Hepatocyte (in vitro differentiated cells): ENCODE results near the gene MAGEA11. TPM values are rescaled to one million over a fixed set of nuclear protein-coding genes. Genes with fewer than 3 reads are reported as not detected.

Experiments used
- DNase-seq: peaks from one replicate; pipeline ENCODE4 v3.0.0-alpha.2; 2016; ENCODE audit warnings: low spot score
- H2AFZ ChIP-seq: fragments of 200-600 bp; sonication (generic); 2 replicates; pipeline ENCODE4 v1.6.0; 2016; ENCODE audit warnings: antibody characterized with exemption, mild to moderate bottlenecking
- H3K27ac ChIP-seq: fragments of 200-600 bp; sonication (generic); 2 replicates; pipeline ENCODE4 v1.5.1; 2016; ENCODE audit warnings: mild to moderate bottlenecking
- H3K27me3 ChIP-seq: fragments of 200-600 bp; sonication (generic); 2 replicates; pipeline ENCODE4 v1.6.1; 2016
- H3K36me3 ChIP-seq: fragments of 200-600 bp; sonication (generic); replicated peaks from 2 replicates; pipeline ENCODE4 v1.5.1; 2016; ENCODE audit warnings: low read depth; ENCODE audit not compliant: insufficient read depth
- H3K4me1 ChIP-seq: fragments of 200-600 bp; sonication (generic); 2 replicates; pipeline ENCODE4 v1.5.1; 2016; ENCODE audit warnings: mild to moderate bottlenecking, moderate library complexity; ENCODE audit not compliant: insufficient read depth
- H3K4me2 ChIP-seq: fragments of 200-600 bp; sonication (generic); 2 replicates; pipeline ENCODE4 v1.6.0; 2016
- H3K4me3 ChIP-seq: fragments of 200-600 bp; sonication (generic); 2 replicates; pipeline ENCODE4 v1.5.1; 2016; ENCODE audit warnings: mild to moderate bottlenecking
- H3K79me2 ChIP-seq: fragments of 200-600 bp; sonication (generic); 2 replicates; pipeline ENCODE4 v1.6.0; 2017; ENCODE audit warnings: mild to moderate bottlenecking
- H3K9me2 ChIP-seq: fragments of 200-600 bp; sonication (generic); replicated peaks from 2 replicates; pipeline ENCODE4 v1.6.0; 2017; ENCODE audit warnings: mild to moderate bottlenecking; ENCODE audit not compliant: insufficient read depth
- H3K9me3 ChIP-seq: fragments of 200-600 bp; sonication (generic); 2 replicates; pipeline ENCODE4 v1.5.1; 2016; ENCODE audit warnings: low read depth, mild to moderate bottlenecking
- H4K20me1 ChIP-seq: fragments of 200-600 bp; sonication (generic); 2 replicates; pipeline ENCODE4 v1.6.0; 2016; ENCODE audit warnings: mild to moderate bottlenecking; ENCODE audit not compliant: insufficient read depth, poor library complexity, severe bottlenecking
- EZH2 ChIP-seq: fragments of 200-600 bp; sonication (generic); IDR thresholded peaks from 2 replicates; pipeline ENCODE4 v1.6.1; 2016; ENCODE audit warnings: antibody characterized with exemption, mild to moderate bottlenecking, borderline replicate concordance
- EZH2phosphoT487 ChIP-seq: fragments of 200-600 bp; sonication (generic); IDR thresholded peaks from one replicate; pipeline ENCODE4 v1.6.1; 2018; ENCODE audit warnings: antibody characterized with exemption, mild to moderate bottlenecking, low read depth, moderate library complexity; ENCODE audit not compliant: unreplicated experiment, severe bottlenecking
- WGBS: methylation state at CpG from one replicate; pipeline ENCODE4 v1.1.6; 2016; ENCODE audit warnings: low lambda C conversion rate; ENCODE audit errors: missing lambda C conversion rate; 5-methylcytosine and 5-hydroxymethylcytosine counted together
- polyA plus RNA-seq: library from polyadenylated mRNA; unstranded; fragments of >200 nt; fragmentation: Nextera tagmentation; extraction: Ambion mirVana; gene quantifications from 2 replicates; pipeline ENCODE4 v1.2.1, GENCODE V29; 2016
- total RNA-seq: library from RNA; depleted of rRNA; stranded (reverse); fragments of >200 nt; gene quantifications from 2 replicates; pipeline ENCODE4 v1.2.3, GENCODE V29; 2014
- TF ChIP-seq, protein P1 (sequence below): fragments of 200-600 bp; sonication (generic); IDR thresholded peaks from 2 replicates; pipeline ENCODE4 v1.5.1; 2016; ENCODE audit warnings: antibody characterized with exemption, mild to moderate bottlenecking; ENCODE audit not compliant: poor library complexity

Gene MAGEA11
- total and polyA plus RNA-seq, 2 experiments from 2014 or later: not detected

DNA sequence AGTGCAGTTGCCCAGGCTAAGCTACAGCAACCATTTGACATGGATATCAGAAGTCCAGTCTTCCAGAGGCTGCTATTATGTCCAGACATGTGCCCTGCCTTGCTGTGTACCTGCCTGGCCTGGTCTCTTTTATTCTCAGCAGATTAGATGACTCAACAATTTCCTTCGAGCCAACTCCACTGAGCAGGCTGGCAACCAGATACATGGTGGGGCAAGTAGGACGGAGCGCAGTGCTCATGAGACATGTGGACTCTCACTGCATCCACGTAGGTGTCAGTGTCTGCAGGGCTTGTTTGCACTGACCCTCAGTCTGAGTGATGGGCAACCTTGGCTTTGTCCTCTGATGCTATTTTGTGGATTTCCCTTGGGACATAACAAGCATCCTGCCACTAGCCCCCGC lies 7.2 kb upstream of the MAGEA11 start:
- no peak overlapping the region for H3K4me2 ChIP-seq
- no peak overlapping the region for H2AFZ ChIP-seq
- no peaks in the 10 kb centered on the region for H3K4me1 ChIP-seq
- H3K9me2 ChIP-seq: no peaks in the 10 kb centered on the region
- H3K27me3 ChIP-seq: no peaks in the 10 kb centered on the region
- H3K4me3 ChIP-seq: no peak overlapping the region
- no peaks in the 10 kb centered on the region for H3K79me2 ChIP-seq
- no peak for TF ChIP-seq EZH2phosphoT487
- no peak for TF ChIP-seq EZH2
- TF ChIP-seq, protein P1, sequence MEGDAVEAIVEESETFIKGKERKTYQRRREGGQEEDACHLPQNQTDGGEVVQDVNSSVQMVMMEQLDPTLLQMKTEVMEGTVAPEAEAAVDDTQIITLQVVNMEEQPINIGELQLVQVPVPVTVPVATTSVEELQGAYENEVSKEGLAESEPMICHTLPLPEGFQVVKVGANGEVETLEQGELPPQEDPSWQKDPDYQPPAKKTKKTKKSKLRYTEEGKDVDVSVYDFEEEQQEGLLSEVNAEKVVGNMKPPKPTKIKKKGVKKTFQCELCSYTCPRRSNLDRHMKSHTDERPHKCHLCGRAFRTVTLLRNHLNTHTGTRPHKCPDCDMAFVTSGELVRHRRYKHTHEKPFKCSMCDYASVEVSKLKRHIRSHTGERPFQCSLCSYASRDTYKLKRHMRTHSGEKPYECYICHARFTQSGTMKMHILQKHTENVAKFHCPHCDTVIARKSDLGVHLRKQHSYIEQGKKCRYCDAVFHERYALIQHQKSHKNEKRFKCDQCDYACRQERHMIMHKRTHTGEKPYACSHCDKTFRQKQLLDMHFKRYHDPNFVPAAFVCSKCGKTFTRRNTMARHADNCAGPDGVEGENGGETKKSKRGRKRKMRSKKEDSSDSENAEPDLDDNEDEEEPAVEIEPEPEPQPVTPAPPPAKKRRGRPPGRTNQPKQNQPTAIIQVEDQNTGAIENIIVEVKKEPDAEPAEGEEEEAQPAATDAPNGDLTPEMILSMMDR: no peak
- no peaks in the 10 kb centered on the region for H4K20me1 ChIP-seq
- DNase-seq: no peak
- H3K9me3 ChIP-seq: no peaks in the 10 kb centered on the region
- WGBS: 84% methylated on average over 5 of the region's 5 CpGs
- no peaks in the 10 kb centered on the region for H3K36me3 ChIP-seq
- H3K27ac ChIP-seq: no peak overlapping the region

DNA sequence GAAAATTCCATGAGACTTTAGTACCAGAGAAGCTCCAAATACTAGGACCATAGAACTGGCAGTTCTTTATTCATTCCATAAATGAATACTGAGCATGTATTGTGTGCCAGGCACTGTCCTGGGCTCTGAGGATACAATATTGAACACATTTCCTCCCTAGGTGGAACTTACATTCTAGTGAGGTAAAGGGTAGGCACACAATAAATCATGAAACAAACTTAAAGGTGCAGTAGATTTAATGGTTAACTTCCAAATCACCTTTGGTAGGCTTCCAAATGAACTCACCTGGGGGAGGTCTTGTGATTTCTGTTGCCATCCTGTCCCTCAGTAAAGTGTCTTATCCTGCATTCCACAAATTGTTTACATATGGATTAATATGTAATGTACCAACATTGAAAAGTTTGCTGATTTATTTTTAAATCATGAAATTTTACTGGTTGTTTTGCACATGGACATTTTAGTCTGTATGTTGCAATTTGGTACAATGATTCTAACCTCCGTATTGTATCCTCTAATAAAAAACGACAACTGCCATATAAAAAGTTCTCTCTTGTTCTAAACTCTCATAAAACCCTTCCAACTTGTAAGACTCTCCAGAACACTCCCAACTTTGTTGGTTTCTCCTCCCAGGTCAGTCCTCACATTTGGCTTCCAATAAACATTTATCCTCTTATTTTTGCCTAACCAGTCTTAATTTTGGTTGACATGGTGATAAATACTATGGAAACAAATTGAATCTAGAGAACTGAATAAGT lies 4.5 kb upstream of the MAGEA11 start:
- Histone ChIP-seq H3K9me2 (no peaks in the 10 kb centered on the region), H3K27ac (no peak overlapping the region), H3K4me2 (no peak overlapping the region), H3K27me3 (no peaks in the 10 kb centered on the region), H3K9me3 (no peaks in the 10 kb centered on the region), H3K4me3 (no peak overlapping the region), H4K20me1 (no peaks in the 10 kb centered on the region), H2AFZ (no peak overlapping the region), H3K36me3 (no peaks in the 10 kb centered on the region), H3K79me2 (no peaks in the 10 kb centered on the region), H3K4me1 (no peaks in the 10 kb centered on the region)
- TF ChIP-seq, protein P1: no peak
- TF ChIP-seq EZH2phosphoT487 (no peak), EZH2 (no peak)
- WGBS: 71% methylated on average over 2 of the region's 2 CpGs
- DNase-seq: no peak

DNA sequence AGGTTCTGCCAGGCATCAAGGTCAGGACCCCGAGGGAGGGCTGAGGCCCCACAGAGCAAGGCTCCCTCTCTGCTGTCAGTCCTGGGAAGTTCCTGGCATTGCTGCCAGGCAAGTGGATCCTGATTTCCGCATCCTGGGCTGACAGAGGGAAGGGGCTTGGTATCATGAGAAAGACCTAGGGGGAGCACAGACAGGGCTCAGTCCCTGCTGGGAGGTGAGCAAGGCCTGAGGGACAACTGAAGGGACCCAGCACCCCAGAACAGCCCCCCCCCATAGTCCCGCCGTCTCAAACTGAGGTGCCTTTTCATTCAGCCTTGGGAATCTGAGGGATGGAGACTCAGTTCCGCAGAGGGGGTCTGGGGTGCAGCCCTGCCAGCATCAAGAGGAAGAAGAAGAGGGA lies 971 bp downstream of the MAGEA11 start:
- Histone ChIP-seq H3K4me1 (no peaks in the 10 kb centered on the region), H3K9me2 (no peaks in the 10 kb centered on the region), H3K4me3 (no peak overlapping the region), H3K4me2 (no peak overlapping the region), H2AFZ (no peak overlapping the region), H3K36me3 (no peaks in the 10 kb centered on the region), H4K20me1 (no peaks in the 10 kb centered on the region), H3K27me3 (no peaks in the 10 kb centered on the region), H3K27ac (no peak overlapping the region), H3K79me2 (no peaks in the 10 kb centered on the region), H3K9me3 (no peaks in the 10 kb centered on the region)
- TF ChIP-seq EZH2phosphoT487: no peak
- TF ChIP-seq, protein P1: no peak
- no peak for TF ChIP-seq EZH2
- 94% methylated on average over 4 of the region's 5 CpGs for WGBS
- no peak for DNase-seq
